Esophagus squamous epithelium (tissue), 5 donors: ENCODE measurements around the gene BOLL. TPM values are rescaled to one million over a fixed set of nuclear protein-coding genes. Genes with fewer than 3 reads are reported as not detected.

Experiments used
- DNase-seq: peaks from one replicate; lab custom pipeline; 2025; lab: John Stamatoyannopoulos, UW
- H3K27ac ChIP-seq, 4 donors: fragments of 200-600 bp; sonication (generic); one replicate each; pipeline ENCODE4 v1.5.1; 2016 to 2019; ENCODE audit warnings: mild to moderate bottlenecking in 1 of 4
- H3K27me3 ChIP-seq, 4 donors: fragments of 200-600 bp; sonication (generic); 1 replicate in 3 of 4; 2 replicates in 1 of 4; pipeline versions ENCODE4 v1.5.1 to v1.6.0; 2017 to 2021; ENCODE audit warnings: antibody characterized with exemption in 1 of 4
- H3K36me3 ChIP-seq, 3 donors: fragments of 200-600 bp; sonication (generic); one replicate each; pipeline ENCODE4 v1.5.1; 2016 to 2019
- H3K4me1 ChIP-seq, 3 donors: fragments of 200-600 bp; sonication (generic); one replicate each; pipeline ENCODE4 v1.5.1; 2017 to 2019
- H3K4me3 ChIP-seq, 4 donors: fragments of 200-600 bp; sonication (generic); 1 replicate in 3 of 4; 2 replicates in 1 of 4; pipeline ENCODE4 v1.5.1; 2016 to 2019; ENCODE audit warnings: mild to moderate bottlenecking in 2 of 4, moderate library complexity in 1 of 4
- H3K9me3 ChIP-seq, 3 donors: fragments of 200-600 bp; sonication (generic); one replicate each; pipeline ENCODE4 v1.5.1; 2016 to 2019
- POLR2A ChIP-seq, 4 donors: fragments of 450-650 bp; IDR thresholded peaks; one replicate each; pipeline ENCODE4 v1.6.1; 2017; ENCODE audit warnings: antibody characterized with exemption in 4 of 4, mild to moderate bottlenecking in 4 of 4, moderate library complexity in 3 of 4
- WGBS, 2 donors: methylation state at CpG; one replicate each; pipeline ENCODE4 v1.1.5; 2018; 5-methylcytosine and 5-hydroxymethylcytosine counted together
- intact Hi-C: fragments of 100-400 bp; cut with DNase I; formaldehyde crosslinking; loops from one replicate; pipeline ENCODE4 v1.15.0; 2022
- total RNA-seq, 4 donors: library from RNA; depleted of rRNA; stranded (reverse); fragments of >200 nt; gene quantifications; one replicate each; pipeline ENCODE4 v1.1.0, GENCODE V29; 2016
- TF ChIP-seq, protein P1 (sequence below), 6 experiments: fragments of 450-650 bp in 4 of 6; fragments of 200-600 bp in 2 of 6; sonication (generic) in 2 of 6; IDR thresholded peaks; one replicate each; pipeline ENCODE4 v1.5.1; 2016 to 2019; ENCODE audit warnings: antibody characterized with exemption in 6 of 6, mild to moderate bottlenecking in 4 of 6, moderate library complexity in 4 of 6
- donor health status: DM: yes; HTN: yes; CAD: no.

The BOLL gene
- total RNA-seq, 4 donors from 2014 or later, result not detected

GRCh38 chr2:197803033-197803444, 17.9 kb upstream of the BOLL start:
- whole genome bisulfite sequencing, 2 donors, result 11 to 13% methylated on average over 2 of the region's 2 CpGs
- no peak overlapping the region for H3K4me3 ChIP-seq
- intact Hi-C loops, result loop anchor here (5.0 kb wide), 2 partner anchors 329 to 489 kb away; no protein-coding TSS in a partner anchor
- no peak for DNase-seq
- no peaks in the 10 kb centered on the region for H3K9me3 ChIP-seq
- peaks cover 9 to 35% (median 18%) of the 10 kb centered on the region in 3 donors for H3K4me1 ChIP-seq
- H3K27ac ChIP-seq, result no peak overlapping the region
- peaks cover 0 to 35% (median 0%) of the 10 kb centered on the region in 4 donors for H3K27me3 ChIP-seq
- H3K36me3 ChIP-seq, result no peaks in the 10 kb centered on the region
- TF ChIP-seq, protein P1, sequence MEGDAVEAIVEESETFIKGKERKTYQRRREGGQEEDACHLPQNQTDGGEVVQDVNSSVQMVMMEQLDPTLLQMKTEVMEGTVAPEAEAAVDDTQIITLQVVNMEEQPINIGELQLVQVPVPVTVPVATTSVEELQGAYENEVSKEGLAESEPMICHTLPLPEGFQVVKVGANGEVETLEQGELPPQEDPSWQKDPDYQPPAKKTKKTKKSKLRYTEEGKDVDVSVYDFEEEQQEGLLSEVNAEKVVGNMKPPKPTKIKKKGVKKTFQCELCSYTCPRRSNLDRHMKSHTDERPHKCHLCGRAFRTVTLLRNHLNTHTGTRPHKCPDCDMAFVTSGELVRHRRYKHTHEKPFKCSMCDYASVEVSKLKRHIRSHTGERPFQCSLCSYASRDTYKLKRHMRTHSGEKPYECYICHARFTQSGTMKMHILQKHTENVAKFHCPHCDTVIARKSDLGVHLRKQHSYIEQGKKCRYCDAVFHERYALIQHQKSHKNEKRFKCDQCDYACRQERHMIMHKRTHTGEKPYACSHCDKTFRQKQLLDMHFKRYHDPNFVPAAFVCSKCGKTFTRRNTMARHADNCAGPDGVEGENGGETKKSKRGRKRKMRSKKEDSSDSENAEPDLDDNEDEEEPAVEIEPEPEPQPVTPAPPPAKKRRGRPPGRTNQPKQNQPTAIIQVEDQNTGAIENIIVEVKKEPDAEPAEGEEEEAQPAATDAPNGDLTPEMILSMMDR (IDR thresholded peaks at IDR 0.05), result peak; percentile 41 to 75 (median 64)
- TF ChIP-seq POLR2A (IDR thresholded peaks at IDR 0.05), result no peak

GRCh38 chr2:197801033-197801432, 15.9 kb upstream of the BOLL start:
- intact Hi-C loops, result loop anchor here (5.0 kb wide), 2 partner anchors 331 to 491 kb away; no protein-coding TSS in a partner anchor
- H3K4me3 ChIP-seq, result no peak overlapping the region
- no peaks in the 10 kb centered on the region for H3K36me3 ChIP-seq
- peaks cover 0 to 23% (median 0%) of the 10 kb centered on the region in 4 donors for H3K27me3 ChIP-seq
- H3K9me3 ChIP-seq, result no peaks in the 10 kb centered on the region
- no peak overlapping the region for H3K27ac ChIP-seq
- DNase-seq, result no peak
- peaks cover 9 to 26% (median 18%) of the 10 kb centered on the region in 3 donors for H3K4me1 ChIP-seq
- no peak for TF ChIP-seq POLR2A (IDR thresholded peaks at IDR 0.05)
- TF ChIP-seq, protein P1 (IDR thresholded peaks at IDR 0.05), result no peak

DNA sequence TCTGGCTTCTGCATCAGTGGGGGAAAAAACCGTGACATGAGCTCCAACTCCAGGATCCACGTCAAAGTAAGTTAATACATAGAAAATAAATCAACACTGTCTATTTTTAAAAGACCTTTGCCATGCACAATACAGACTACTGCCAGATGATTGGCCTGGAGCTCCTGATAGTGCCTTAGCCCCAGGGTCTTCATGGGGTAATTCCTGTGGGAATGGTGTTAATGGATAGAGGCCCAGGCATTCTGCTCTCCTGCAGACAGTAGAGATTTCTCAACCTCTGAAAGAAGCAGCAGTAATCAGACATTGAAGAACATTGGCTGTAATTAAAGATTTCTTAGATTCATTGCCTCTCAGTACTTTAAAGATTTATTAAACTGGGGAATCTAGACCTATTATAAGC, 15.0 kb upstream of the BOLL start:
- Histone ChIP-seq H3K4me3 (no peak overlapping the region), H3K27ac (no peak overlapping the region), H3K36me3 (no peaks in the 10 kb centered on the region), H3K27me3 (peaks cover 0 to 13% (median 0%) of the 10 kb centered on the region in 4 donors), H3K4me1 (peaks cover 9 to 17% (median 11%) of the 10 kb centered on the region in 3 donors), H3K9me3 (no peaks in the 10 kb centered on the region)
- DNase-seq, result no peak
- TF ChIP-seq POLR2A (IDR thresholded peaks at IDR 0.05), result no peak
- TF ChIP-seq, protein P1 (IDR thresholded peaks at IDR 0.05), result no peak
- intact Hi-C loops, result loop anchor here (5.0 kb wide), 2 partner anchors 332 to 492 kb away; no protein-coding TSS in a partner anchor
- 78 to 94% methylated on average over 2 of the region's 2 CpGs for WGBS, 2 donors

GRCh38 chr2:197799068-197799467, 13.9 kb upstream of the BOLL start:
- H3K36me3 ChIP-seq, result no peaks in the 10 kb centered on the region
- no peak overlapping the region for H3K27ac ChIP-seq
- 68% methylated on average over 3 of the region's 3 CpGs for whole genome bisulfite sequencing, 2 donors
- peaks cover 9 to 11% (median 9%) of the 10 kb centered on the region in 3 donors for H3K4me1 ChIP-seq
- intact Hi-C loops, result no loop called here
- H3K27me3 ChIP-seq, result peaks cover 0 to 13% (median 0%) of the 10 kb centered on the region in 4 donors
- no peak overlapping the region for H3K4me3 ChIP-seq
- no peaks in the 10 kb centered on the region for H3K9me3 ChIP-seq
- no peak for TF ChIP-seq POLR2A (IDR thresholded peaks at IDR 0.05)
- TF ChIP-seq, protein P1 (IDR thresholded peaks at IDR 0.05), result no peak
- no peak for DNase-seq

DNA sequence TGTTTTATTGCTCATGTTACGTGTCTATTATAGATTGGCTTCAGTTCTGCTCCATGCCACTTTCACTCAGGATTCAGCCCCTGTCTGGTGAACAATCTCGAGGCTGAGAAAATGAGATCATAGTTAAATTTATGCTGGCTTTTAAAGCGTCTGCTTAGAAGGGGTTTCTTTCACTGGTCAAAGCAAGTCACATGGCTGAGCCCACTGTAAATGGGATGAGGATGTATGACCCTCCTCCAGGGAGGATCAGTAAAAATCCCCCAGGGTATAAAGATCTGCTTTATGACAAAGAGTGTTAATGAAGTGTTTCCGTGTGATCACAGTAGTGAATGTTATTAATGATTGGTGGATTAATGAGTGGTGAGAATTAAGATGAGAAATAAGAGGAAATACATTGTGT, 13.1 kb upstream of the BOLL start:
- intact Hi-C loops, result no loop called here
- no peaks in the 10 kb centered on the region for H3K36me3 ChIP-seq
- no peak for TF ChIP-seq POLR2A (IDR thresholded peaks at IDR 0.05)
- TF ChIP-seq, protein P1 (IDR thresholded peaks at IDR 0.05), result no peak
- H3K4me1 ChIP-seq, result peaks cover under 1 to 2% (median 1%) of the 10 kb centered on the region in 3 donors
- no peaks in the 10 kb centered on the region for H3K9me3 ChIP-seq
- WGBS, 2 donors, result 47 to 58% methylated on average over 4 of the region's 4 CpGs
- H3K27me3 ChIP-seq, result peaks cover 0 to 13% (median 0%) of the 10 kb centered on the region in 4 donors
- no peak overlapping the region for H3K27ac ChIP-seq
- H3K4me3 ChIP-seq, result no peak overlapping the region
- DNase-seq, result no peak
